Epithelial cell of esophagus (primary cell): ENCODE data around the gene DSCAML1.
A peak's percentile ranks its signal among the peaks of the same experiment; 100 is the strongest.

Experiments
- DNase-seq: peaks from one replicate; pipeline ENCODE4 v3.0.0; 2010; ENCODE audit warnings: low read depth
- H3K4me3 ChIP-seq: 2 replicates; pipeline ENCODE4 v1.5.1; 2011; ENCODE audit warnings: mild to moderate bottlenecking, low read length, control low read depth
- TF ChIP-seq, protein P1 (sequence below): IDR thresholded peaks from 2 replicates; pipeline ENCODE4 v1.5.1; 2011; ENCODE audit warnings: low read depth, mild to moderate bottlenecking, low read length, control low read depth, inconsistent platforms; ENCODE audit not compliant: insufficient read depth; ENCODE audit errors: missing control alignments

The DSCAML1 gene

DNA sequence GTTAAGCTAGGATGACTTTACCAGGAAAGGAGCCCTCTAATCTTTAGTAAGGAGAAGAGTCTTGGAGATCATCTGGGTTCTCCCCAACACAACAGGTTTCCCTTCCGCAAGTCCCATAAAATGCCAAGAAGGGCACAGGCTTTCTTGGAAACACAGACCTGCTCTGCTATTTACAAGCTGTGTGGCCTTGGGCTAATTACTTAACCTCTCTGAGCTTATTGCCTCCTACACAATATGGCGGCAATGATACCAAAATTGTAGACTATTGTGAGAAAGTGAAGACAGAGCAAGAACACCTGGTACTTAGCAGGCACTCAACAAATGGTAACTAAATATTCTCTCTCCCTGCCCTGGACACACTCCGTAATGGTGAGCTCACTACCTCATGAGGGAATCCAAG, 49.1 kb downstream of the DSCAML1 start:
- TF ChIP-seq, protein P1, sequence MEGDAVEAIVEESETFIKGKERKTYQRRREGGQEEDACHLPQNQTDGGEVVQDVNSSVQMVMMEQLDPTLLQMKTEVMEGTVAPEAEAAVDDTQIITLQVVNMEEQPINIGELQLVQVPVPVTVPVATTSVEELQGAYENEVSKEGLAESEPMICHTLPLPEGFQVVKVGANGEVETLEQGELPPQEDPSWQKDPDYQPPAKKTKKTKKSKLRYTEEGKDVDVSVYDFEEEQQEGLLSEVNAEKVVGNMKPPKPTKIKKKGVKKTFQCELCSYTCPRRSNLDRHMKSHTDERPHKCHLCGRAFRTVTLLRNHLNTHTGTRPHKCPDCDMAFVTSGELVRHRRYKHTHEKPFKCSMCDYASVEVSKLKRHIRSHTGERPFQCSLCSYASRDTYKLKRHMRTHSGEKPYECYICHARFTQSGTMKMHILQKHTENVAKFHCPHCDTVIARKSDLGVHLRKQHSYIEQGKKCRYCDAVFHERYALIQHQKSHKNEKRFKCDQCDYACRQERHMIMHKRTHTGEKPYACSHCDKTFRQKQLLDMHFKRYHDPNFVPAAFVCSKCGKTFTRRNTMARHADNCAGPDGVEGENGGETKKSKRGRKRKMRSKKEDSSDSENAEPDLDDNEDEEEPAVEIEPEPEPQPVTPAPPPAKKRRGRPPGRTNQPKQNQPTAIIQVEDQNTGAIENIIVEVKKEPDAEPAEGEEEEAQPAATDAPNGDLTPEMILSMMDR = no peak
- no peak for DNase-seq
- H3K4me3 ChIP-seq = no peak overlapping the region

GRCh38 chr11:117745346-117745745, 51.7 kb downstream of the DSCAML1 start:
- TF ChIP-seq, protein P1 = no peak
- no peak for DNase-seq
- H3K4me3 ChIP-seq = no peak overlapping the region

DNA sequence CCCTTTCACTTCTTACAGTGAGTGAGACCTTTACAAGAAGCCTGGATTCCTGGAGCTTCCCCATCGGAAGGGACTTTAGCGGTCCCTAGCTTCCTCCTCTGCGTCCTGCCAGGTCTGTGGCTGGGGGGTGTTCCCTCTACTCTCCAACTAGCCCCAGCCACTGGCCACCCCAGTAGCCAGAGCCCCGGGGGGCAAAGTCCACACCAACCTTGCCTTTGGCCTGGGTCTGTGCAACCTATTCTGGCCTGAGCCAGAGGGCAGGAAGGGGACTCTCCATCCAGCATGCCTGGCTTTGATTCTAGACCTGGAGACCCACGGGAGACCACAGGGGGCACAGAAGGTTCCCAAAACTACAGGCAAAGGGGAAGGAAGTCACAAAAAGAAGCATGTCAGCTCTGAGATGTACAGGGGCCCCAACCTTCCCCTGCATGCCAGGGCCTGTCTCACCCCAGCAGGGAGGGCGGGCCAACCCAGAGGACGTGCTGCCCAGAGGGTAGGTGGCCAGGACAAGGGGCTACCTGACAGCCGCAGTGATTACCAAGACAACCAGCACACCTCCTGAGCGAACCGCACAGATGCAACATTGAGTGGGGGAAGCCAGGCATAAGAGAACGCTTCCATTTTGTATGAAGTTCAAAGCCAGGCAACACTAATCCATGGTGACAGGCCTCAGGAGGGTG, 52.4 kb downstream of the DSCAML1 start:
- no peak overlapping the region for H3K4me3 ChIP-seq
- TF ChIP-seq, protein P1 = no peak
- no peak for DNase-seq

- TF ChIP-seq, protein P1 = no peak
- no peak overlapping the region for H3K4me3 ChIP-seq
- DNase-seq = peak; percentile 16
Measured at GRCh38 chr11:117743121-117743815, 53.7 kb downstream of the DSCAML1 start.

DNA sequence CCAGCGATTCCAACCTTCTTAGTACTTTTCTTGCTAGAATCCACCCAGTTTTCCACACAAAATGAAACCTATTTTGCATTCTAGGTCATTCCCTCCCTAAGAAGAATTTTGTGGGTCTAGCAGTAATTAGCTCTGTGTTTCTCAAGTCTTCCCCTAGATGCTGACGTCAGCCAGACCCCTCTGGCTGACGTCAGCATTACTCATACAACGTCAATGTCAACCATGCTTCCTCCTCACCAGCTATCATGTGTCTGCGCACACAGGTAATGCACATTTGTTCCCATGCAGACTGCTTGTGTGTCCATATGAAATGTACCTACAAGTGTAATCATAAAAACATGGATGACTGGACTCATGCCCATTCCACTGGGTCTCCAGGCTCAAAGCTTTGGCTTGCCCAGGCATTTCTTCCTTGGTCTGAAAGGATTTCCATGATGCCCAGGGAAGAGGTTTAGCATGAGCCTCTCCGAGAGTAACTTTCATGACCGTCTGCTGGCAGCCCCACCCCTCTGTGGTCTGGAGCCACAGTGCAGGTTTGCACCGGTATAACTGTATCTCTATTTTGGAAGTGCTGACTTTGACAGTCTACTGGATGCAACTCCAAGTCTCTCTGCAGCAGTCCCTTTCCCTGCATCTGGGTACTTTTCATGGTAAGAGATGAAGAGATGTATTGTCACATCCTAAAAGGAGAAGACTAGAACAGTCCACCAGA, 58.6 kb downstream of the DSCAML1 start:
- H3K4me3 ChIP-seq = no peak overlapping the region
- DNase-seq = no peak
- TF ChIP-seq, protein P1 = no peak

- no peak for DNase-seq
- no peak overlapping the region for H3K4me3 ChIP-seq
- TF ChIP-seq, protein P1 = no peak
Measured at GRCh38 chr11:117735350-117735977, 61.6 kb downstream of the DSCAML1 start.
